Effector memory CD8-positive, alpha-beta T cell (primary cell): ENCODE results near the gene AAGAB.
"Not testable (repeated sequence)": the region's sequence is repeated elsewhere in the genome, so short reads cannot be mapped to it uniquely, and the experiment has no call there.

Source experiments
- ATAC-seq: fragments of 150-1000 bp; cut with Tn5 transposase; replicated peaks from 2 replicates; pipeline ENCODE4 v1.10.0; 2021; ENCODE audit warnings: mild to moderate bottlenecking, moderate library complexity
- DNase-seq, 3 experiments: peaks; one replicate each; pipeline ENCODE4 v3.0.0; 2021
- H3K27ac Mint-ChIP-seq, 2 donors: one replicate each; pipeline ENCODE4 v1.8.0; 2022; ENCODE audit warnings: mild to moderate bottlenecking in 2 of 2, mixed read lengths in 2 of 2, moderate library complexity in 2 of 2
- H3K27me3 Mint-ChIP-seq, 2 donors: one replicate each; pipeline ENCODE4 v1.8.0; 2022; ENCODE audit warnings: mixed read lengths in 2 of 2
- H3K36me3 Mint-ChIP-seq: one replicate; pipeline ENCODE4 v1.8.0; 2022; ENCODE audit warnings: mild to moderate bottlenecking, moderate library complexity, mixed read lengths; ENCODE audit not compliant: insufficient read depth
- H3K4me1 Mint-ChIP-seq, 2 donors: one replicate each; pipeline ENCODE4 v1.8.0; 2022; ENCODE audit warnings: low read depth in 2 of 2, mixed read lengths in 2 of 2
- H3K4me3 Mint-ChIP-seq, 2 donors: one replicate each; pipeline ENCODE4 v1.8.0; 2022; ENCODE audit warnings: mild to moderate bottlenecking in 2 of 2, mixed read lengths in 2 of 2, moderate library complexity in 2 of 2
- H3K9me3 Mint-ChIP-seq, 2 donors: one replicate each; pipeline ENCODE4 v1.8.0; 2022; ENCODE audit warnings: mixed read lengths in 2 of 2

Gene AAGAB

GRCh38 chr15:67164811-67165253 lies 89.6 kb downstream of the AAGAB start:
- Mint-ChIP-seq H3K27ac (peak overlapping the region; percentile 22 to 78), H3K27me3 (no peaks in the 10 kb centered on the region), H3K4me1 (peaks cover 30 to 46% of the 10 kb centered on the region in 2 donors), H3K9me3 (no peaks in the 10 kb centered on the region), H3K36me3 (peaks cover 60% of the 10 kb centered on the region), H3K4me3 (no peak overlapping the region)
- DNase-seq (no peak), ATAC-seq (no peak)

- Mint-ChIP-seq H3K4me3 (no peak overlapping the region), H3K27ac (peak overlapping the region; percentile 22 to 78), H3K36me3 (peaks cover 58% of the 10 kb centered on the region), H3K9me3 (no peaks in the 10 kb centered on the region), H3K4me1 (peaks cover 32 to 46% of the 10 kb centered on the region in 2 donors), H3K27me3 (no peaks in the 10 kb centered on the region)
- DNase-seq (no peak), ATAC-seq (no peak)
Observed at GRCh38 chr15:67164401-67164791, 90.1 kb downstream of the AAGAB start.

- H3K9me3 Mint-ChIP-seq, result no peaks in the 10 kb centered on the region
- DNase-seq (no peak), ATAC-seq (no peak)
- H3K27me3 Mint-ChIP-seq, result no peaks in the 10 kb centered on the region
- H3K36me3 Mint-ChIP-seq, result peaks cover 50% of the 10 kb centered on the region
- peak overlapping the region; percentile 90 to 91 for H3K27ac Mint-ChIP-seq
- H3K4me3 Mint-ChIP-seq, result no peak overlapping the region
- H3K4me1 Mint-ChIP-seq, result peaks cover 28 to 40% of the 10 kb centered on the region in 2 donors
Observed at GRCh38 chr15:67163180-67163579, 91.3 kb downstream of the AAGAB start.

- Mint-ChIP-seq H3K4me1 (peaks cover 37 to 47% of the 10 kb centered on the region in 2 donors), H3K4me3 (no peak overlapping the region), H3K27ac (peak overlapping the region; percentile 90 to 91), H3K36me3 (peaks cover 41% of the 10 kb centered on the region), H3K9me3 (no peaks in the 10 kb centered on the region), H3K27me3 (no peaks in the 10 kb centered on the region)
- no peak for ATAC-seq
- DNase-seq, result no peak
Observed at GRCh38 chr15:67161881-67162280, 92.6 kb downstream of the AAGAB start.

- H3K9me3 Mint-ChIP-seq, result no peaks in the 10 kb centered on the region
- DNase-seq, result no peak
- peaks cover 37 to 47% of the 10 kb centered on the region in 2 donors for H3K4me1 Mint-ChIP-seq
- no peak for ATAC-seq
- no peak overlapping the region for H3K4me3 Mint-ChIP-seq
- H3K27ac Mint-ChIP-seq, result peak overlapping the region; percentile 90 to 91
- H3K36me3 Mint-ChIP-seq, result peaks cover 40% of the 10 kb centered on the region
- H3K27me3 Mint-ChIP-seq, result no peaks in the 10 kb centered on the region
Observed at GRCh38 chr15:67161412-67161811, 93.0 kb downstream of the AAGAB start.

GRCh38 chr15:67158367-67158766 lies 96.1 kb downstream of the AAGAB start:
- peaks cover 34 to 65% of the 10 kb centered on the region in 2 donors for H3K4me1 Mint-ChIP-seq
- ATAC-seq (no peak), DNase-seq (no peak)
- H3K36me3 Mint-ChIP-seq, result peaks cover 15% of the 10 kb centered on the region
- peak overlapping the region; percentile 26 to 82 for H3K27ac Mint-ChIP-seq
- H3K9me3 Mint-ChIP-seq, result no peaks in the 10 kb centered on the region
- H3K4me3 Mint-ChIP-seq, result no peak overlapping the region
- no peaks in the 10 kb centered on the region for H3K27me3 Mint-ChIP-seq

- H3K36me3 Mint-ChIP-seq, result peaks cover 17% of the 10 kb centered on the region
Observed at GRCh38 chr15:67157521-67158252, 96.8 kb downstream of the AAGAB start.

GRCh38 chr15:67156834-67157233 lies 97.6 kb downstream of the AAGAB start:
- Mint-ChIP-seq H3K36me3 (peaks cover 9% of the 10 kb centered on the region), H3K27me3 (no peaks in the 10 kb centered on the region), H3K4me3 (no peak overlapping the region), H3K27ac (peak overlapping the region; percentile 26 to 61), H3K9me3 (no peaks in the 10 kb centered on the region), H3K4me1 (peaks cover 38 to 58% of the 10 kb centered on the region in 2 donors)
- no peak for ATAC-seq
- DNase-seq, result no peak

More at GRCh38 chr15:67157521-67158252, 96.8 kb downstream of the AAGAB start:
- DNase-seq (no peak), ATAC-seq (no peak)
- H3K4me3 Mint-ChIP-seq, result peak overlapping the region; percentile 2 to 39
- H3K27ac Mint-ChIP-seq, result peak overlapping the region; percentile 26 to 82
- H3K9me3 Mint-ChIP-seq, result no peaks in the 10 kb centered on the region
- no peaks in the 10 kb centered on the region for H3K27me3 Mint-ChIP-seq
- peaks cover 36 to 65% of the 10 kb centered on the region in 2 donors for H3K4me1 Mint-ChIP-seq

- peaks cover 36 to 56% of the 10 kb centered on the region in 2 donors for H3K4me1 Mint-ChIP-seq
- peak overlapping the region in 1 of 2 donors; percentile 44 for H3K27ac Mint-ChIP-seq
- no peaks in the 10 kb centered on the region for H3K9me3 Mint-ChIP-seq
- DNase-seq, result no peak
- H3K36me3 Mint-ChIP-seq, result peaks cover 9% of the 10 kb centered on the region
- no peak for ATAC-seq
- H3K27me3 Mint-ChIP-seq, result no peaks in the 10 kb centered on the region
- H3K4me3 Mint-ChIP-seq, result no peak overlapping the region
Observed at GRCh38 chr15:67156426-67156825, 98.0 kb downstream of the AAGAB start.

- Mint-ChIP-seq H3K27ac (peak overlapping the region in 1 of 2 donors; percentile 10), H3K36me3 (peaks cover 10% of the 10 kb centered on the region), H3K4me1 (peaks cover 43 to 54% of the 10 kb centered on the region in 2 donors)
Observed at GRCh38 chr15:67154249-67154648, 100.2 kb downstream of the AAGAB start.

GRCh38 chr15:67153044-67153443 lies 101.4 kb downstream of the AAGAB start:
- peaks cover 10% of the 10 kb centered on the region for H3K36me3 Mint-ChIP-seq
- peaks cover 51 to 62% of the 10 kb centered on the region in 2 donors for H3K4me1 Mint-ChIP-seq
- not testable (repeated sequence) for H3K9me3 Mint-ChIP-seq

More at GRCh38 chr15:67154249-67154648, 100.2 kb downstream of the AAGAB start:
- no peak for DNase-seq
- no peak overlapping the region for H3K4me3 Mint-ChIP-seq
- ATAC-seq, result no peak
- no peaks in the 10 kb centered on the region for H3K27me3 Mint-ChIP-seq
- H3K9me3 Mint-ChIP-seq, result no peaks in the 10 kb centered on the region

GRCh38 chr15:67152429-67152828 lies 102.0 kb downstream of the AAGAB start:
- no peak for DNase-seq
- peak overlapping the region in 1 of 2 donors; percentile 59 for H3K27ac Mint-ChIP-seq
- peaks cover 10% of the 10 kb centered on the region for H3K36me3 Mint-ChIP-seq
- no peak for ATAC-seq
- no peaks in the 10 kb centered on the region for H3K27me3 Mint-ChIP-seq
- peaks cover 51 to 62% of the 10 kb centered on the region in 2 donors for H3K4me1 Mint-ChIP-seq
- H3K9me3 Mint-ChIP-seq, result no peaks in the 10 kb centered on the region
- no peak overlapping the region for H3K4me3 Mint-ChIP-seq

More at GRCh38 chr15:67153044-67153443, 101.4 kb downstream of the AAGAB start:
- ATAC-seq, H3K4me3 Mint-ChIP-seq, H3K27me3 Mint-ChIP-seq, DNase-seq: not testable (repeated sequence)
- H3K27ac Mint-ChIP-seq, result peak overlapping the region in 1 of 2 donors; percentile 59
